ENCODE measurements around the gene CENPP.

GRCh38 chr9:92402826-92403745, 77.3 kb downstream of the CENPP start:
- no peak for TF ChIP-seq BHLHE40 (IDR thresholded peaks at IDR 0.05; ENCODE audit: borderline replicate concordance)
- TF ChIP-seq SP1 (IDR thresholded peaks at IDR 0.05): no peak
- no peak for TF ChIP-seq LEF1 (IDR thresholded peaks at IDR 0.05; ENCODE audit: borderline replicate concordance)
